ENCODE data around the gene SPIRE1. TPM values are rescaled to one million over a fixed set of nuclear protein-coding genes. Genes with fewer than 3 reads are reported as not detected.
"Not testable (repeated sequence)": the region's sequence is repeated elsewhere in the genome, so short reads cannot be mapped to it uniquely, and the experiment has no call there.

Gene SPIRE1
- total RNA-seq, 1 donor from 2014 or later = 8.4 TPM

GRCh38 chr18:12543697-12544096 lies 114.2 kb downstream of the SPIRE1 start:
- Mint-ChIP-seq H3K27ac (no peak overlapping the region), H3K9me3 (no peaks in the 10 kb centered on the region), H3K4me1 (peaks cover 7% of the 10 kb centered on the region), H3K27me3 (peaks cover 12% of the 10 kb centered on the region), H3K4me3 (no peak overlapping the region), H3K36me3 (ENCODE audit: low read depth) (no peaks in the 10 kb centered on the region)
- intact Hi-C loops (cut with micrococcal nuclease) = no loop called here
- no peak for DNase-seq

GRCh38 chr18:12540751-12541150 lies 117.2 kb downstream of the SPIRE1 start:
- intact Hi-C loops (cut with micrococcal nuclease) = loop anchor here (1.0 kb wide), 1 partner anchor 118 kb away; the partner anchor contains the start of gene SPIRE1

GRCh38 chr18:12539158-12539557 lies 118.7 kb downstream of the SPIRE1 start:
- H3K36me3 Mint-ChIP-seq (ENCODE audit: low read depth); H3K4me3 Mint-ChIP-seq; H3K4me1 Mint-ChIP-seq; H3K9me3 Mint-ChIP-seq; H3K27ac Mint-ChIP-seq; DNase-seq; intact Hi-C loops (cut with micrococcal nuclease): not testable (repeated sequence)
- H3K27me3 Mint-ChIP-seq = peaks cover 15% of the 10 kb centered on the region

More at GRCh38 chr18:12540751-12541150, 117.2 kb downstream of the SPIRE1 start:
- Mint-ChIP-seq H3K4me3 (no peak overlapping the region), H3K9me3 (no peaks in the 10 kb centered on the region), H3K27ac (no peak overlapping the region), H3K4me1 (peaks cover 7% of the 10 kb centered on the region), H3K27me3 (peaks cover 15% of the 10 kb centered on the region), H3K36me3 (ENCODE audit: low read depth) (no peaks in the 10 kb centered on the region)
- DNase-seq = no peak

- Mint-ChIP-seq H3K4me3 (no peak overlapping the region), H3K27me3 (peaks cover 18% of the 10 kb centered on the region), H3K27ac (no peak overlapping the region), H3K4me1 (no peaks in the 10 kb centered on the region), H3K9me3 (no peaks in the 10 kb centered on the region), H3K36me3 (ENCODE audit: low read depth) (no peaks in the 10 kb centered on the region)
- intact Hi-C loops (cut with micrococcal nuclease) = no loop called here
- no peak for DNase-seq
Measured at GRCh38 chr18:12534820-12535219, 123.1 kb downstream of the SPIRE1 start.

GRCh38 chr18:12532661-12533060 lies 125.2 kb downstream of the SPIRE1 start:
- H3K36me3 Mint-ChIP-seq (ENCODE audit: low read depth) = no peaks in the 10 kb centered on the region

GRCh38 chr18:12531749-12532148 lies 126.2 kb downstream of the SPIRE1 start:
- Mint-ChIP-seq H3K36me3 (ENCODE audit: low read depth) (no peaks in the 10 kb centered on the region), H3K9me3 (no peaks in the 10 kb centered on the region), H3K27ac (no peak overlapping the region), H3K4me3 (no peak overlapping the region), H3K4me1 (no peaks in the 10 kb centered on the region), H3K27me3 (peaks cover 8% of the 10 kb centered on the region)
- no peak for DNase-seq
- intact Hi-C loops (cut with micrococcal nuclease) = no loop called here

More at GRCh38 chr18:12532661-12533060, 125.2 kb downstream of the SPIRE1 start:
- intact Hi-C loops (cut with micrococcal nuclease) = no loop called here
- Mint-ChIP-seq H3K27ac (no peak overlapping the region), H3K4me3 (no peak overlapping the region), H3K27me3 (peaks cover 12% of the 10 kb centered on the region), H3K4me1 (no peaks in the 10 kb centered on the region), H3K9me3 (no peaks in the 10 kb centered on the region)
- DNase-seq = no peak

- Mint-ChIP-seq H3K36me3 (ENCODE audit: low read depth) (no peaks in the 10 kb centered on the region), H3K27ac (no peak overlapping the region), H3K4me3 (no peak overlapping the region), H3K4me1 (no peaks in the 10 kb centered on the region), H3K27me3 (peaks cover 11% of the 10 kb centered on the region), H3K9me3 (no peaks in the 10 kb centered on the region)
- no peak for DNase-seq
- intact Hi-C loops (cut with micrococcal nuclease) = no loop called here
Measured at GRCh38 chr18:12520442-12520992, 137.4 kb downstream of the SPIRE1 start.

GRCh38 chr18:12518832-12519531 lies 138.9 kb downstream of the SPIRE1 start:
- Mint-ChIP-seq H3K27ac (no peak overlapping the region), H3K9me3 (no peaks in the 10 kb centered on the region), H3K27me3 (peaks cover 11% of the 10 kb centered on the region), H3K36me3 (ENCODE audit: low read depth) (no peaks in the 10 kb centered on the region), H3K4me3 (no peak overlapping the region), H3K4me1 (no peaks in the 10 kb centered on the region)
- intact Hi-C loops (cut with micrococcal nuclease) = no loop called here
- no peak for DNase-seq

- no peak for DNase-seq
- no peaks in the 10 kb centered on the region for H3K36me3 Mint-ChIP-seq (ENCODE audit: low read depth)
- intact Hi-C loops (cut with micrococcal nuclease) = no loop called here
- no peaks in the 10 kb centered on the region for H3K9me3 Mint-ChIP-seq
- no peak overlapping the region for H3K27ac Mint-ChIP-seq
- H3K4me3 Mint-ChIP-seq = no peak overlapping the region
- H3K27me3 Mint-ChIP-seq = peaks cover 11% of the 10 kb centered on the region
- H3K4me1 Mint-ChIP-seq = no peaks in the 10 kb centered on the region
Measured at GRCh38 chr18:12518326-12518725, 139.6 kb downstream of the SPIRE1 start.

GRCh38 chr18:12517142-12517825 lies 140.6 kb downstream of the SPIRE1 start:
- no peaks in the 10 kb centered on the region for H3K9me3 Mint-ChIP-seq
- no peaks in the 10 kb centered on the region for H3K4me1 Mint-ChIP-seq
- H3K27me3 Mint-ChIP-seq = peaks cover 9% of the 10 kb centered on the region
- intact Hi-C loops (cut with micrococcal nuclease) = no loop called here
- H3K36me3 Mint-ChIP-seq (ENCODE audit: low read depth) = no peaks in the 10 kb centered on the region
- H3K4me3 Mint-ChIP-seq = no peak overlapping the region
- DNase-seq = no peak
- H3K27ac Mint-ChIP-seq = no peak overlapping the region

- DNase-seq = no peak
- intact Hi-C loops (cut with micrococcal nuclease) = no loop called here
- Mint-ChIP-seq H3K9me3 (no peaks in the 10 kb centered on the region), H3K36me3 (ENCODE audit: low read depth) (no peaks in the 10 kb centered on the region), H3K27me3 (peaks cover 4% of the 10 kb centered on the region), H3K27ac (no peak overlapping the region), H3K4me3 (no peak overlapping the region), H3K4me1 (no peaks in the 10 kb centered on the region)
Measured at GRCh38 chr18:12516049-12516630, 141.8 kb downstream of the SPIRE1 start.

GRCh38 chr18:12515550-12515949 lies 142.4 kb downstream of the SPIRE1 start:
- peaks cover 2% of the 10 kb centered on the region for H3K27me3 Mint-ChIP-seq
- intact Hi-C loops (cut with micrococcal nuclease) = no loop called here
- H3K27ac Mint-ChIP-seq = no peak overlapping the region
- H3K9me3 Mint-ChIP-seq = no peaks in the 10 kb centered on the region
- no peak overlapping the region for H3K4me3 Mint-ChIP-seq
- H3K4me1 Mint-ChIP-seq = no peaks in the 10 kb centered on the region
- DNase-seq = no peak
- H3K36me3 Mint-ChIP-seq (ENCODE audit: low read depth) = no peaks in the 10 kb centered on the region

GRCh38 chr18:12507007-12507406 lies 150.9 kb downstream of the SPIRE1 start:
- no peak for DNase-seq
- no peak overlapping the region for H3K27ac Mint-ChIP-seq
- no peaks in the 10 kb centered on the region for H3K36me3 Mint-ChIP-seq (ENCODE audit: low read depth)
- no peaks in the 10 kb centered on the region for H3K4me1 Mint-ChIP-seq
- intact Hi-C loops (cut with micrococcal nuclease) = no loop called here
- no peaks in the 10 kb centered on the region for H3K9me3 Mint-ChIP-seq
- no peak overlapping the region for H3K4me3 Mint-ChIP-seq
- no peaks in the 10 kb centered on the region for H3K27me3 Mint-ChIP-seq

- Mint-ChIP-seq H3K27ac (no peak overlapping the region), H3K9me3 (no peaks in the 10 kb centered on the region), H3K27me3 (no peaks in the 10 kb centered on the region), H3K36me3 (ENCODE audit: low read depth) (no peaks in the 10 kb centered on the region), H3K4me3 (no peak overlapping the region), H3K4me1 (peaks cover 4% of the 10 kb centered on the region)
- DNase-seq = no peak
- intact Hi-C loops (cut with micrococcal nuclease) = no loop called here
Measured at GRCh38 chr18:12500986-12501385, 156.9 kb downstream of the SPIRE1 start.

All from activated CD4-positive, alpha-beta T cell treated with anti-CD3 and anti-CD28 coated beads, Interleukin-2, amount 10 ng/mL, durations not matched to agents 24 days and 14 days (primary cell).